Measurements from ENCODE around the gene CFAP53.

DNA sequence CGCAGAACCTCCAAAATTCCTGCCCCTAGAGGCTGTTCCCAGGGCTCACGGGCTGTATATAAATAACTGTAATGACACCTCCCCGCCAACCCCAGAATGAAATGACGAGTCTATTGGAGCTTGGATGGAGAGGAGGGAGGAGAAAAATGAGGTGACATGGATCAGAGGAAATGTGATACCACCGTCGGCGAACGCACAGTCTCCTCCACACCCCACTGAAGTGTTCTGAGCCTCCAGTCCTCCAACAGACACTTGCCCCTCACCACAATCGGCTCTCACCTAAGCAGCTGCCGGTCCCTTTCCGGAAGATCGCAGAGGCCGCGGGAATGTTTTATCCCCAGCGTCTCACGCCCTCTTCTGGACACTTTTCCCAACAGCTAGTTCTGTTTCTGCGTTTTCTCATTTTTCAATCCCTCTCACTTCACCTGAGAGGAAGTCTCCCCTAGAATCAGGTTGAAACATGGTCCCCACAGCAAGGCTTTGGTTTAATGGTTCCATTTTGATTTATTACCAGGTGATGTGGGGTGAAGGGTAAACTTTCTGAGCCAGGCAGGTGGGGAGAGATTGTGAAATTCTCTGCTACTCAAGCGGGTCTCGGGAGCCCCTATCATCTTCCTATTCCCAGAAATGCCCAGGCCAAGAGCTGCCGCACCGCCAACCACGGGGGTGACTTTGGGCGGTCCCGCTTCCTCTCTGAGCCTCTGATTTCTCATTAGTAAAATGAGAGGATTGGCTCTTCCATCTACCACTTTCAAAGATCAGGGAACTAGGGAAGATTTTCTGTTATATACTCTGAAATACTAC, 62.3 kb downstream of the CFAP53 start:
- TF ChIP-seq, protein P1, sequence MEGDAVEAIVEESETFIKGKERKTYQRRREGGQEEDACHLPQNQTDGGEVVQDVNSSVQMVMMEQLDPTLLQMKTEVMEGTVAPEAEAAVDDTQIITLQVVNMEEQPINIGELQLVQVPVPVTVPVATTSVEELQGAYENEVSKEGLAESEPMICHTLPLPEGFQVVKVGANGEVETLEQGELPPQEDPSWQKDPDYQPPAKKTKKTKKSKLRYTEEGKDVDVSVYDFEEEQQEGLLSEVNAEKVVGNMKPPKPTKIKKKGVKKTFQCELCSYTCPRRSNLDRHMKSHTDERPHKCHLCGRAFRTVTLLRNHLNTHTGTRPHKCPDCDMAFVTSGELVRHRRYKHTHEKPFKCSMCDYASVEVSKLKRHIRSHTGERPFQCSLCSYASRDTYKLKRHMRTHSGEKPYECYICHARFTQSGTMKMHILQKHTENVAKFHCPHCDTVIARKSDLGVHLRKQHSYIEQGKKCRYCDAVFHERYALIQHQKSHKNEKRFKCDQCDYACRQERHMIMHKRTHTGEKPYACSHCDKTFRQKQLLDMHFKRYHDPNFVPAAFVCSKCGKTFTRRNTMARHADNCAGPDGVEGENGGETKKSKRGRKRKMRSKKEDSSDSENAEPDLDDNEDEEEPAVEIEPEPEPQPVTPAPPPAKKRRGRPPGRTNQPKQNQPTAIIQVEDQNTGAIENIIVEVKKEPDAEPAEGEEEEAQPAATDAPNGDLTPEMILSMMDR (IDR thresholded peaks at IDR 0.05): peak; percentile 51
- no peak for TF ChIP-seq CHD2 (IDR thresholded peaks at IDR 0.05; ENCODE audit: low read length, partially characterized antibody)
- no peak for TF ChIP-seq ZFP36 (IDR thresholded peaks at IDR 0.05; ENCODE audit: borderline replicate concordance, partially characterized antibody)
- peak; percentile 46 to 56; a peak in 4 of 5 replicates for TF ChIP-seq RAD21 (conservative IDR thresholded peaks at IDR 0.05 in 1 of 2, IDR thresholded peaks at IDR 0.05 in 1 of 2)
- TF ChIP-seq, protein P2, sequence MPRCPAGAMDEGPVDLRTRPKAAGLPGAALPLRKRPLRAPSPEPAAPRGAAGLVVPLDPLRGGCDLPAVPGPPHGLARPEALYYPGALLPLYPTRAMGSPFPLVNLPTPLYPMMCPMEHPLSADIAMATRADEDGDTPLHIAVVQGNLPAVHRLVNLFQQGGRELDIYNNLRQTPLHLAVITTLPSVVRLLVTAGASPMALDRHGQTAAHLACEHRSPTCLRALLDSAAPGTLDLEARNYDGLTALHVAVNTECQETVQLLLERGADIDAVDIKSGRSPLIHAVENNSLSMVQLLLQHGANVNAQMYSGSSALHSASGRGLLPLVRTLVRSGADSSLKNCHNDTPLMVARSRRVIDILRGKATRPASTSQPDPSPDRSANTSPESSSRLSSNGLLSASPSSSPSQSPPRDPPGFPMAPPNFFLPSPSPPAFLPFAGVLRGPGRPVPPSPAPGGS (IDR thresholded peaks at IDR 0.05): no peak
- no peak for TF ChIP-seq POLR2A (IDR thresholded peaks at IDR 0.05; ENCODE audit: low read length)
- TF ChIP-seq, protein P3, sequence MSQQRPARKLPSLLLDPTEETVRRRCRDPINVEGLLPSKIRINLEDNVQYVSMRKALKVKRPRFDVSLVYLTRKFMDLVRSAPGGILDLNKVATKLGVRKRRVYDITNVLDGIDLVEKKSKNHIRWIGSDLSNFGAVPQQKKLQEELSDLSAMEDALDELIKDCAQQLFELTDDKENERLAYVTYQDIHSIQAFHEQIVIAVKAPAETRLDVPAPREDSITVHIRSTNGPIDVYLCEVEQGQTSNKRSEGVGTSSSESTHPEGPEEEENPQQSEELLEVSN (IDR thresholded peaks at IDR 0.05; ENCODE audit: borderline replicate concordance, low read depth): no peak
- TF ChIP-seq NFE2L2 (conservative IDR thresholded peaks at IDR 0.05; ENCODE audit: low read length): no peak
- no peak for TF ChIP-seq CEBPB (IDR thresholded peaks at IDR 0.05)
- TF ChIP-seq, protein P4, sequence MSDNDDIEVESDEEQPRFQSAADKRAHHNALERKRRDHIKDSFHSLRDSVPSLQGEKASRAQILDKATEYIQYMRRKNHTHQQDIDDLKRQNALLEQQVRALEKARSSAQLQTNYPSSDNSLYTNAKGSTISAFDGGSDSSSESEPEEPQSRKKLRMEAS (IDR thresholded peaks at IDR 0.05): no peak
- no peak for TF ChIP-seq RFX5 (IDR thresholded peaks at IDR 0.05)
- TF ChIP-seq RARB (CRISPR knock-in tag; IDR thresholded peaks at IDR 0.05): no peak
- TF ChIP-seq, protein P5, sequence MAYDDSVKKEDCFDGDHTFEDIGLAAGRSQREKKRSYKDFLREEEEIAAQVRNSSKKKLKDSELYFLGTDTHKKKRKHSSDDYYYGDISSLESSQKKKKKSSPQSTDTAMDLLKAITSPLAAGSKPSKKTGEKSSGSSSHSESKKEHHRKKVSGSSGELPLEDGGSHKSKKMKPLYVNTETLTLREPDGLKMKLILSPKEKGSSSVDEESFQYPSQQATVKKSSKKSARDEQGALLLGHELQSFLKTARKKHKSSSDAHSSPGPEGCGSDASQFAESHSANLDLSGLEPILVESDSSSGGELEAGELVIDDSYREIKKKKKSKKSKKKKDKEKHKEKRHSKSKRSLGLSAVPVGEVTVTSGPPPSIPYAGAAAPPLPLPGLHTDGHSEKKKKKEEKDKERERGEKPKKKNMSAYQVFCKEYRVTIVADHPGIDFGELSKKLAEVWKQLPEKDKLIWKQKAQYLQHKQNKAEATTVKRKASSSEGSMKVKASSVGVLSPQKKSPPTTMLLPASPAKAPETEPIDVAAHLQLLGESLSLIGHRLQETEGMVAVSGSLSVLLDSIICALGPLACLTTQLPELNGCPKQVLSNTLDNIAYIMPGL (CRISPR knock-in tag; IDR thresholded peaks at IDR 0.05; ENCODE audit: borderline replicate concordance): no peak
